NCI-H2171 (cell line): Measurements from ENCODE around the gene CXCL12.
A peak's percentile ranks its signal among the peaks of the same experiment; 100 is the strongest.

Experiments used
- DNase-seq: peaks from one replicate; lab custom pipeline; 2025; lab: John Stamatoyannopoulos, UW

CXCL12 gene

GRCh38 chr10:44362866-44363711 is 21.8 kb downstream of the CXCL12 start:
- no peak for DNase-seq

GRCh38 chr10:44361109-44361508 is 23.8 kb downstream of the CXCL12 start:
- no peak for DNase-seq

GRCh38 chr10:44358080-44358771 is 26.7 kb downstream of the CXCL12 start:
- no peak for DNase-seq

- no peak for DNase-seq
Measured at GRCh38 chr10:44357023-44357540, 27.8 kb downstream of the CXCL12 start.

GRCh38 chr10:44356139-44357022 is 28.5 kb downstream of the CXCL12 start:
- no peak for DNase-seq

- no peak for DNase-seq
Measured at GRCh38 chr10:44355630-44356029, 29.3 kb downstream of the CXCL12 start.

- no peak for DNase-seq
Measured at GRCh38 chr10:44354771-44355170, 30.1 kb downstream of the CXCL12 start.

GRCh38 chr10:44353721-44354120 is 31.2 kb downstream of the CXCL12 start:
- DNase-seq, result no peak

- DNase-seq, result no peak
Measured at GRCh38 chr10:44353128-44353390, 31.8 kb downstream of the CXCL12 start.

GRCh38 chr10:44352316-44353127 is 32.4 kb downstream of the CXCL12 start:
- DNase-seq, result no peak

GRCh38 chr10:44348496-44348895 is 36.4 kb downstream of the CXCL12 start:
- no peak for DNase-seq

GRCh38 chr10:44347609-44348400 is 37.1 kb downstream of the CXCL12 start:
- no peak for DNase-seq

- DNase-seq, result no peak
Measured at GRCh38 chr10:44344727-44345126, 40.2 kb downstream of the CXCL12 start.

GRCh38 chr10:44343843-44344242 is 41.1 kb downstream of the CXCL12 start:
- no peak for DNase-seq

- DNase-seq, result no peak
Measured at GRCh38 chr10:44341886-44342285, 43.0 kb downstream of the CXCL12 start.

GRCh38 chr10:44340557-44340956 is 44.3 kb downstream of the CXCL12 start:
- no peak for DNase-seq

- no peak for DNase-seq
Measured at GRCh38 chr10:44339218-44339617, 45.7 kb downstream of the CXCL12 start.

GRCh38 chr10:44337081-44337480 is 47.8 kb downstream of the CXCL12 start:
- DNase-seq, result no peak

GRCh38 chr10:44335330-44336021 is 49.4 kb downstream of the CXCL12 start:
- DNase-seq, result no peak

GRCh38 chr10:44334621-44335184 is 50.2 kb downstream of the CXCL12 start:
- peak; percentile 69 for DNase-seq
